HL-60 (cell line): ENCODE data around the gene NRN1L.

Source experiments
- DNase-seq, 2 experiments: peaks; one replicate each; pipeline ENCODE4 v3.0.0-alpha.2; 2010 to 2020; ENCODE audit warnings: low read depth in 1 of 2, low spot score in 1 of 2
- H3K27ac ChIP-seq: fragments of 250-450 bp; sonication (Bioruptor Pico); replicated peaks from 2 replicates; pipeline ENCODE4 v1.5.1; 2020; ENCODE audit warnings: mild to moderate bottlenecking, moderate library complexity
- H3K27me3 ChIP-seq: fragments of 250-450 bp; sonication (Bioruptor Pico); 2 replicates; pipeline ENCODE4 v1.5.1; 2021; ENCODE audit warnings: mild to moderate bottlenecking, moderate library complexity; ENCODE audit not compliant: insufficient read depth, poor library complexity, severe bottlenecking
- H3K4me3 ChIP-seq: replicated peaks from 2 replicates; pipeline ENCODE4 v1.5.1; 2011; ENCODE audit warnings: mild to moderate bottlenecking, control low read depth, low read length; ENCODE audit not compliant: insufficient read depth
- CTCF ChIP-seq: IDR thresholded peaks from one replicate; pipeline ENCODE4 v1.5.1; 2011; ENCODE audit warnings: low read length, control low read depth, inconsistent platforms; ENCODE audit not compliant: insufficient read depth
- GABPA ChIP-seq: IDR thresholded peaks from 2 replicates; pipeline ENCODE4 v1.6.1; 2012; ENCODE audit warnings: low read depth
- POLR2AphosphoS5 ChIP-seq: IDR thresholded peaks from 2 replicates; pipeline ENCODE4 v1.6.1; 2012; ENCODE audit warnings: low read depth
- REST ChIP-seq: IDR thresholded peaks from 2 replicates; pipeline ENCODE4 v1.6.1; 2012; ENCODE audit warnings: low read depth; ENCODE audit not compliant: insufficient replicate concordance
- SPI1 ChIP-seq: IDR thresholded peaks from 2 replicates; pipeline ENCODE4 v1.6.1; 2012; ENCODE audit warnings: low read depth, mild to moderate bottlenecking, borderline replicate concordance

NRN1L gene

GRCh38 chr16:67882374-67883145, 2.1 kb upstream of the NRN1L start:
- DNase-seq = no peak

DNA sequence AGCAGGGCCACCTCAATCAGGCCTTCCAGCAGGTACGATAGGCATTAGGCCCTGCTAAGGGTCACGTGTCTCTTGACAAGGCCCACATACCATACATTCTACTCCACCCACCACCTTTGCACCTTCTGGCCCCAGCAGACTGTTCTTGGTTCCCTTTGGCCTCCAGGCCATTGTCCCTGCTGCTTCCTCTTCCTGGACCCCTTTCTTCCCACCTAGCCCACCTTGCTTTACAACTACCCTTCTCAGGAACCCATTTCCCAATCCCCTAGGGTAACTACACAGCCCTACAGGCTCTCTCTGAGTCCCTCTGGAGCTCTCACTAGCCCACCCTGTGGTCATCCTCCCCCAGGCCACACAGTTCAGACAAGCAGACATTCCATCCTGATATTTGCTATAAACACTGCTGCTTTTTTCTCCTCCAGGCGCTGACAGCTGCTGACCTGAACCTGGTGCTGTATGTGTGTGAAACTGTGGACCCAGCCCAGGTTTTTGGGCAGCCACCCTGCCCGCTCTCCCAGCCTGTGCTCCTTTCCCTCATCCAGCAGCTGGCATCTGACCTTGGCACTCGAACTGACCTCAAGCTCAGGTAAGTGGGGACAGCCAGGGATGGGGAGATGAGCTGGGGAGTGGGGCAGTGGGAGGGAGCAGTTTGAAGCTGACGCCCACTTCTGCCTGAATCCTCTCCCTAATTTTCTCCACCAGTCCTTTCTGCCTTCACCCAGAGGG, 1.4 kb upstream of the NRN1L start:
- peak in 1 of 2 experiments; percentile 31 for DNase-seq
- Histone ChIP-seq H3K4me3 (no peak overlapping the region), H3K27ac (no peak overlapping the region), H3K27me3 (no peaks in the 10 kb centered on the region)
- TF ChIP-seq GABPA (no peak), CTCF (no peak), SPI1 (no peak), REST (no peak), POLR2AphosphoS5 (no peak)

More at GRCh38 chr16:67882374-67883145, 2.1 kb upstream of the NRN1L start:
- no peak overlapping the region for H3K4me3 ChIP-seq
- no peaks in the 10 kb centered on the region for H3K27me3 ChIP-seq
- TF ChIP-seq POLR2AphosphoS5 (no peak), GABPA (no peak), SPI1 (no peak), CTCF (no peak), REST (no peak)
- H3K27ac ChIP-seq = no peak overlapping the region

- TF ChIP-seq SPI1 = no peak
- no peak for TF ChIP-seq REST
- no peak for TF ChIP-seq GABPA
- TF ChIP-seq CTCF = peak; percentile 94
- no peak overlapping the region for H3K4me3 ChIP-seq
- DNase-seq = peak in 1 of 2 experiments; percentile 52
- no peaks in the 10 kb centered on the region for H3K27me3 ChIP-seq
- H3K27ac ChIP-seq = no peak overlapping the region
Observed at GRCh38 chr16:67883872-67884261, 818 bp upstream of the NRN1L start.
